ENCODE measurements around the gene TTLL8.

- TF ChIP-seq TCF12 (IDR thresholded peaks at IDR 0.05; ENCODE audit: low read depth): no peak
- TF ChIP-seq YY1 (IDR thresholded peaks at IDR 0.05; ENCODE audit: low read depth): no peak
- TF ChIP-seq EGR1 (IDR thresholded peaks at IDR 0.05): no peak
Measured at GRCh38 chr22:50059881-50060262, 1.8 kb upstream of the TTLL8 start.
